GM10266 (cell line): ENCODE measurements around the gene ARL6IP4.
A peak's percentile ranks its signal among the peaks of the same experiment; 100 is the strongest.
"Not testable (repeated sequence)": the region's sequence is repeated elsewhere in the genome, so short reads cannot be mapped to it uniquely, and the experiment has no call there.

Experiments used
- DNase-seq: peaks from one replicate; pipeline ENCODE4 v3.0.0; 2012; ENCODE audit errors: extremely low spot score
- TF ChIP-seq, protein P1 (sequence below): IDR thresholded peaks from 2 replicates; pipeline ENCODE4 v1.5.1; 2012; ENCODE audit warnings: mild to moderate bottlenecking, low read depth; ENCODE audit not compliant: control insufficient read depth, insufficient read depth; ENCODE audit errors: missing control alignments

The ARL6IP4 gene

GRCh38 chr12:122980183-122981035 is at the start of gene ARL6IP4:
ARL6IP4 (plus strand) TSS chr12:122980681; CDS start chr12:122981140, 459 bp downstream.
- DNase-seq: peak; percentile 93
- TF ChIP-seq, protein P1, sequence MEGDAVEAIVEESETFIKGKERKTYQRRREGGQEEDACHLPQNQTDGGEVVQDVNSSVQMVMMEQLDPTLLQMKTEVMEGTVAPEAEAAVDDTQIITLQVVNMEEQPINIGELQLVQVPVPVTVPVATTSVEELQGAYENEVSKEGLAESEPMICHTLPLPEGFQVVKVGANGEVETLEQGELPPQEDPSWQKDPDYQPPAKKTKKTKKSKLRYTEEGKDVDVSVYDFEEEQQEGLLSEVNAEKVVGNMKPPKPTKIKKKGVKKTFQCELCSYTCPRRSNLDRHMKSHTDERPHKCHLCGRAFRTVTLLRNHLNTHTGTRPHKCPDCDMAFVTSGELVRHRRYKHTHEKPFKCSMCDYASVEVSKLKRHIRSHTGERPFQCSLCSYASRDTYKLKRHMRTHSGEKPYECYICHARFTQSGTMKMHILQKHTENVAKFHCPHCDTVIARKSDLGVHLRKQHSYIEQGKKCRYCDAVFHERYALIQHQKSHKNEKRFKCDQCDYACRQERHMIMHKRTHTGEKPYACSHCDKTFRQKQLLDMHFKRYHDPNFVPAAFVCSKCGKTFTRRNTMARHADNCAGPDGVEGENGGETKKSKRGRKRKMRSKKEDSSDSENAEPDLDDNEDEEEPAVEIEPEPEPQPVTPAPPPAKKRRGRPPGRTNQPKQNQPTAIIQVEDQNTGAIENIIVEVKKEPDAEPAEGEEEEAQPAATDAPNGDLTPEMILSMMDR: no peak

DNA sequence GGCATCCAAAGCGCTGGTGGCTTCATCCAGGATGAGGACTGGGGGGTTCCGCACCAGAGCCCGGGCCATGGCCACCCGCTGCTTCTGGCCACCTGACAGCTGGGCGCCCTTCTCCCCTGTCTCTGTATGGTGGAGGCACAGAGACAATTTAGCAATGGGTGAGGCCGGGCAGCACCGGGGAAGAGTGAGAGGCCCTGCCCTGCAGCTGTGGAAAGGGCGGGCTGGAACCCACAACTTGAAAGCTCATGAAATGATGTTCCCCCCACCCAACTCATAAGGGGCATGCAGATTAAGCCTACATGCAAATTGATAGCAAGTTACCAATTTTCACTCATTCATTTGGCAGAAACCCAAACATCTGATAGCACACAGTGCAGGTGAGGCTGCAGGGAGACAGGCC is 48.3 kb upstream of the ARL6IP4 start:
- TF ChIP-seq, protein P1: no peak
- DNase-seq: no peak

DNA sequence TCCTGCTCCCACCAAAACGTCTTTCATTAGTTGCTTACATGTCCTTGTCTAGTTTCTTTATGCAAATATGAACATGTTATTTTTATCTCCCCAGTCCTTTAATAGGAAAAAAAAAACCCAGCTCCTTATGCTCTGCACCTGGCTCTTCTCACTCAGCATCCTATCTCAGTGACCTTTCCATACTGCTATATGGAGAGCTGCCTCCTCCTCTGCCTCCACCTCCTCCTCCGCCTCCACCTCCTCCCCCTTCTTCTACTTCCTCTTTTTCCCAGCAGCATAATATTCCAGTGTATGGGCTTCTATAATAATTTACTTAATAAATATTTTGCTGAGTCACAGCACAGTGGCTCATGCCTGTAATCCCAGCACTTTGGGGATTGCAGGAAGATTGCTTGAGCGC is 45.8 kb upstream of the ARL6IP4 start:
- DNase-seq: peak; percentile 61
- TF ChIP-seq, protein P1: no peak

DNA sequence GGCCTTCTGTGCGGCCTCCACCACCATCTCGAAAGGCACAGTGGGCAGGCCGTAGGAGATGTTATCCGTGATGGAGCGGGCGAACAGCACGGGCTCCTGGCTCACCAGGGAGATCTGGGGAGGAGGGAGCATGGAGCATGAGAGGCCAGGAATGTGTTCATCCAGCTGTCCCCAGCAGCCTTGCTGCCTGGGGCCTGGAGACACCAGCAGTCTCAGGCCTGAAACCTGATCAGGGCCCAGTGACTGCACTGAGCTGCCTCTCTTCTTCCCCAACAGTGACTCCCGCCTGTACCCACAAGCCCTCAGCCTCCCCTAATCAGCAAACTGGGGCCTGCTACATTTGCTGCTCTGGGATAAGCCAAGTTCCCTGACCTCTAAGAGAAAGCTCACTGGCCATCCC is 45.2 kb upstream of the ARL6IP4 start:
- TF ChIP-seq, protein P1: no peak
- no peak for DNase-seq

GRCh38 chr12:122937622-122938091 is 42.8 kb upstream of the ARL6IP4 start:
- TF ChIP-seq, protein P1: no peak
- DNase-seq: no peak

DNA sequence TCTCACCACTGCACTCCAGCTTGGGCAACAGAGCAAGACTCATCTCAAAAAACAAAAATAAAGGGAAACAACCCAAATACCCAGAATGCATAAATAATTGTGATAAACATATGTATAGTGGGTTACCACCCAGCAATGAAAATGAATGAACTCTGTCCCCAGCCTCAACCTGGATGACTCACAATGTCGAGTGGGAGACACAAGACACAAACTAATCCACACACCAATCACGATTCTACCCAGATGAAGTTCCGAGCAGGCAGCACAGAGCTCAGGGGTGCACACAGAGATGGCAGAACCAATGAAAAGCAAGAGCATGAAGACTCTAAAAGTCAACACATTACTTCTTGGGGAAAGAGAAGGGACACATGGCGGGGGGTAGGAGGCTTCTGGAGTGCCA is 41.4 kb upstream of the ARL6IP4 start:
- DNase-seq: no peak
- TF ChIP-seq, protein P1: no peak

- not testable (repeated sequence) for DNase-seq
Observed at GRCh38 chr12:122941351-122941750, 39.1 kb upstream of the ARL6IP4 start.
